Vagina (tissue), 2 donors: ENCODE data around the gene ZNF248.

Experiments
- CTCF ChIP-seq, 3 experiments: fragments of 450-650 bp in 2 of 3; fragments of 200-600 bp in 1 of 3; sonication (generic) in 1 of 3; IDR thresholded peaks; one replicate each; pipeline ENCODE4 v1.5.1; 2017 to 2019; ENCODE audit warnings: antibody characterized with exemption in 3 of 3, mild to moderate bottlenecking in 2 of 3, moderate library complexity in 2 of 3
- POLR2A ChIP-seq, 2 donors: fragments of 450-650 bp; IDR thresholded peaks; one replicate each; pipeline ENCODE4 v1.6.1; 2017; ENCODE audit warnings: antibody characterized with exemption in 2 of 2, mild to moderate bottlenecking in 2 of 2, moderate library complexity in 2 of 2
- POLR2AphosphoS5 ChIP-seq, 2 donors: sonication (generic); formaldehyde crosslinking; IDR thresholded peaks; one replicate each; pipeline ENCODE4 v1.9.0; 2017; ENCODE audit warnings: antibody characterized with exemption in 2 of 2, mild to moderate bottlenecking in 2 of 2, low read depth in 1 of 2; ENCODE audit not compliant: insufficient read depth in 1 of 2

- TF ChIP-seq POLR2AphosphoS5 (IDR thresholded peaks at IDR 0.05; ENCODE audit: insufficient read depth in 1 of 2, low read depth in 1 of 2) (no peak), CTCF (IDR thresholded peaks at IDR 0.05) (no peak), POLR2A (IDR thresholded peaks at IDR 0.05) (no peak)
Measured at GRCh38 chr10:37816290-37816689, 41.1 kb downstream of the ZNF248 start.
